Upper lobe of left lung (tissue), 4 donors: Measurements from ENCODE around the gene KRTAP10-9.
"Not testable (repeated sequence)": the region's sequence is repeated elsewhere in the genome, so short reads cannot be mapped to it uniquely, and the experiment has no call there.

ENCODE experiments used
- CTCF ChIP-seq, 6 experiments: fragments of 450-650 bp in 4 of 6; fragments of 200-600 bp in 2 of 6; sonication (generic) in 2 of 6; IDR thresholded peaks; one replicate each; pipeline ENCODE4 v1.5.1; 2016 to 2019; ENCODE audit warnings: antibody characterized with exemption in 6 of 6
- POLR2AphosphoS5 ChIP-seq, 2 donors: sonication (generic); formaldehyde crosslinking; IDR thresholded peaks; one replicate each; pipeline ENCODE4 v1.5.1; 2017; ENCODE audit warnings: antibody characterized with exemption in 2 of 2

GRCh38 chr21:44601091-44601490 is 25.8 kb upstream of the KRTAP10-9 start:
- not testable (repeated sequence) for TF ChIP-seq CTCF, POLR2AphosphoS5 (IDR thresholded peaks at IDR 0.05)
